Transverse colon (tissue), 4 donors: ENCODE data around the gene CDIPT.

Experiments
- EP300 ChIP-seq: sonication (generic); formaldehyde crosslinking; IDR thresholded peaks from one replicate; pipeline ENCODE4 v1.6.1; 2017; ENCODE audit warnings: antibody characterized with exemption, low read depth
- POLR2A ChIP-seq: fragments of 450-650 bp; IDR thresholded peaks from one replicate; pipeline ENCODE4 v1.6.1; 2016; ENCODE audit warnings: antibody characterized with exemption, mild to moderate bottlenecking, moderate library complexity
- POLR2AphosphoS5 ChIP-seq, 3 donors: sonication (generic); formaldehyde crosslinking; IDR thresholded peaks; one replicate each; pipeline ENCODE4 v1.6.1; 2016; ENCODE audit warnings: antibody characterized with exemption in 3 of 3
- TF ChIP-seq, protein P1 (sequence below), 5 experiments: fragments of 200-600 bp in 3 of 5; fragments of 450-650 bp in 2 of 5; sonication (generic) in 3 of 5; IDR thresholded peaks; 1 replicate in 2 of 5; 2 replicates in 3 of 5; pipeline ENCODE4 v1.5.1; 2016 to 2017; ENCODE audit warnings: antibody characterized with exemption in 5 of 5, inconsistent platforms in 3 of 5, mild to moderate bottlenecking in 2 of 5, moderate library complexity in 1 of 5

DNA sequence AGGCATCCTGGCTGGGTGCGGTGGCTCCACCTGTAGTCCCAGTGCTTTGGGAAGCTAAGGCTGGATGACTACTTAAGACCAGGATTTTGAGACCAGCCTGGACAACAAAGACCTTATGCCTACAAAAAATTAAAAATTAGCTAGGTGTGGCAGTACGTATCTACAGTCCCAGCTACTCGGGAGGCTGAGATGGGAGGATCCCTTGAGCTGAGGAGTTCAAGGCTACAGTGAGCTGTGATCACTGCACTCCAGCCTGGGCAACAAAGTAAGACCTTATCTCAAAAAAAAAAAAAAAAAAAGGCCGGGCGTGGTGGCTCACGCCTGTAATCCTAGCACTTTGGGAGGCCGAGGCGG lies 36.7 kb downstream of the CDIPT start:
- TF ChIP-seq, protein P1, sequence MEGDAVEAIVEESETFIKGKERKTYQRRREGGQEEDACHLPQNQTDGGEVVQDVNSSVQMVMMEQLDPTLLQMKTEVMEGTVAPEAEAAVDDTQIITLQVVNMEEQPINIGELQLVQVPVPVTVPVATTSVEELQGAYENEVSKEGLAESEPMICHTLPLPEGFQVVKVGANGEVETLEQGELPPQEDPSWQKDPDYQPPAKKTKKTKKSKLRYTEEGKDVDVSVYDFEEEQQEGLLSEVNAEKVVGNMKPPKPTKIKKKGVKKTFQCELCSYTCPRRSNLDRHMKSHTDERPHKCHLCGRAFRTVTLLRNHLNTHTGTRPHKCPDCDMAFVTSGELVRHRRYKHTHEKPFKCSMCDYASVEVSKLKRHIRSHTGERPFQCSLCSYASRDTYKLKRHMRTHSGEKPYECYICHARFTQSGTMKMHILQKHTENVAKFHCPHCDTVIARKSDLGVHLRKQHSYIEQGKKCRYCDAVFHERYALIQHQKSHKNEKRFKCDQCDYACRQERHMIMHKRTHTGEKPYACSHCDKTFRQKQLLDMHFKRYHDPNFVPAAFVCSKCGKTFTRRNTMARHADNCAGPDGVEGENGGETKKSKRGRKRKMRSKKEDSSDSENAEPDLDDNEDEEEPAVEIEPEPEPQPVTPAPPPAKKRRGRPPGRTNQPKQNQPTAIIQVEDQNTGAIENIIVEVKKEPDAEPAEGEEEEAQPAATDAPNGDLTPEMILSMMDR (IDR thresholded peaks at IDR 0.05): no peak
- no peak for TF ChIP-seq POLR2A
- TF ChIP-seq POLR2AphosphoS5 (IDR thresholded peaks at IDR 0.05): no peak
- no peak for TF ChIP-seq EP300
